Panc1 (cell line): ENCODE results near the gene ITGB6. TPM values are rescaled to one million over a fixed set of nuclear protein-coding genes. Genes with fewer than 3 reads are reported as not detected.

ENCODE experiments used
- ATAC-seq: fragments of 200-7000 bp; cut with Tn5 transposase; 2 replicates; pipeline ENCODE4 v1.9.1; 2020; ENCODE audit warnings: mild to moderate bottlenecking, moderate library complexity
- BruUV-seq: library from RNA; stranded (reverse); fragments of 400-500 nt; replicated peaks from 2 replicates; lab custom pipeline; 2021; lab: Mats Ljungman, UMichigan
- CTCF ChIA-PET: fragments of 300-600 bp; sonication (Branson Sonifier 250); formaldehyde crosslinking; loops from one replicate; lab custom pipeline; 2022; ENCODE audit warnings: antibody characterized with exemption; lab: Charles Lee
- POLR2A ChIA-PET: fragments of 300-600 bp; sonication (Branson Sonifier 250); formaldehyde crosslinking; loops from one replicate; lab custom pipeline; 2022; ENCODE audit warnings: antibody characterized with exemption; lab: Charles Lee
- DNase-seq: peaks from one replicate; pipeline ENCODE4 v3.0.0-alpha.2; 2010; ENCODE audit warnings: low read depth, low spot score
- H3K27ac ChIP-seq: 2 replicates; pipeline ENCODE4 v1.5.1; 2011; ENCODE audit warnings: mild to moderate bottlenecking, low read length, inconsistent platforms
- H3K27me3 ChIP-seq: fragments of 200-500 bp; sonication (Bioruptor generic); 2 replicates; pipeline ENCODE4 v1.6.0; 2014; ENCODE audit warnings: low read length, inconsistent platforms; ENCODE audit not compliant: control insufficient read depth, insufficient read depth
- H3K36me3 ChIP-seq: fragments of 200-500 bp; sonication (Bioruptor generic); 2 replicates; pipeline ENCODE4 v1.5.1; 2014; ENCODE audit warnings: inconsistent platforms, mild to moderate bottlenecking, low read length, moderate library complexity; ENCODE audit not compliant: control insufficient read depth, insufficient read depth
- H3K4me1 ChIP-seq: 2 replicates; pipeline ENCODE4 v1.5.1; 2011; ENCODE audit warnings: inconsistent platforms, mild to moderate bottlenecking, low read length, moderate library complexity; ENCODE audit not compliant: control insufficient read depth, insufficient read depth
- H3K4me3 ChIP-seq, 2 experiments: 2 replicates each; pipeline ENCODE4 v1.5.1; 2011 to 2012; ENCODE audit warnings: low read depth in 2 of 2, low read length in 2 of 2, mild to moderate bottlenecking in 2 of 2, inconsistent platforms in 1 of 2, moderate library complexity in 1 of 2
- H3K9me3 ChIP-seq: fragments of 200-500 bp; sonication (Bioruptor generic); 2 replicates; pipeline ENCODE4 v1.5.1; 2014; ENCODE audit warnings: low read depth, mild to moderate bottlenecking, inconsistent platforms, low read length, moderate library complexity; ENCODE audit not compliant: control insufficient read depth, insufficient read depth
- CTCF ChIP-seq: fragments of 450-650 bp; IDR thresholded peaks from 2 replicates; pipeline ENCODE4 v1.5.1; 2017; ENCODE audit warnings: mild to moderate bottlenecking
- POLR2AphosphoS5 ChIP-seq: IDR thresholded peaks from 2 replicates; pipeline ENCODE4 v1.6.1; 2012; ENCODE audit warnings: mild to moderate bottlenecking, low read depth, low read length, moderate library complexity
- SIN3A ChIP-seq: IDR thresholded peaks from 2 replicates; pipeline ENCODE4 v1.6.1; 2012; ENCODE audit warnings: low read depth, mild to moderate bottlenecking, low read length, moderate library complexity, borderline replicate concordance; ENCODE audit not compliant: insufficient read depth
- TCF7L2 ChIP-seq: IDR thresholded peaks from 2 replicates; pipeline ENCODE4 v1.6.1; 2011; ENCODE audit warnings: mild to moderate bottlenecking, low read depth, low read length, inconsistent platforms
- in situ Hi-C: cut with HindIII; loops from 2 replicates; pipeline ENCODE4 v1.10.0; 2016; ENCODE audit warnings: low sequenced_read_pairs, low pct_unique_long_range_greater_than_20kb
- intact Hi-C: fragments of 100-400 bp; cut with micrococcal nuclease; formaldehyde crosslinking; loops from one replicate; pipeline ENCODE4 v1.10.0; 2022; ENCODE audit not compliant: unreplicated experiment
- total RNA-seq: library from RNA; stranded (reverse); gene quantifications from one replicate; pipeline ENCODE4 v1.2.1, GENCODE V29; 2021; ENCODE audit not compliant: unreplicated experiment
- TF ChIP-seq, protein P1 (sequence below), 2 experiments: IDR thresholded peaks; 2 replicates each; pipeline ENCODE4 v1.6.1; 2011 to 2012; ENCODE audit warnings: low read depth in 2 of 2, control low read depth in 1 of 2, low read length in 1 of 2, mild to moderate bottlenecking in 1 of 2, moderate library complexity in 1 of 2; ENCODE audit not compliant: insufficient read depth in 1 of 2

The ITGB6 gene
- total RNA-seq, 1 experiment from 2014 or later: 0.08 TPM

DNA sequence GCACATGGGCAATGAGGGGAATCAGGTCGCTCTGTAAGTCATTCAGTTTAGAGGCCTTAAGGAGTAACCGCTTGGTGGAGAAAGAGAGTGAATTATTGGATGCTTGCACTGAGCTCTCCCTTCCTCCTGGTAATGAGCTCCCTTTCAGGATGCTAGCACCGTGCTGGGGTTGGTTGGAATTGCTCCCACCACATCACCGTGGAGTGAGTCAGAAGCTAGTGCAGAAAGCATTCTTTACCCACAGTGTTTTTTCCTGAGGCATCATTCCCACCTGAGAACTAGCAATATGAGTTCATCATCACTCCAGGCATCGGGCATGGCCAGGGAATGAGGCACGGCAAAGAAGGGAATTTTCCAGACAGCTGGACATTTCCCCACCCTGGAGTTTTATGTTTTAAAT, 57.6 kb downstream of the ITGB6 start:
- Histone ChIP-seq H3K4me1 (peaks cover 4% of the 10 kb centered on the region), H3K9me3 (no peaks in the 10 kb centered on the region), H3K4me3 (no peak overlapping the region), H3K27me3 (no peaks in the 10 kb centered on the region), H3K36me3 (no peaks in the 10 kb centered on the region), H3K27ac (no peak overlapping the region)
- ChIA-PET POLR2A (no interaction called here), CTCF (no interaction called here)
- DNase-seq (no peak), ATAC-seq (peak; percentile 51)
- in situ Hi-C loops: no loop called here
- no TSS peak for BruUV-seq
- intact Hi-C loops: no loop called here
- TF ChIP-seq POLR2AphosphoS5 (no peak), SIN3A (no peak), CTCF (no peak)
- TF ChIP-seq, protein P1, sequence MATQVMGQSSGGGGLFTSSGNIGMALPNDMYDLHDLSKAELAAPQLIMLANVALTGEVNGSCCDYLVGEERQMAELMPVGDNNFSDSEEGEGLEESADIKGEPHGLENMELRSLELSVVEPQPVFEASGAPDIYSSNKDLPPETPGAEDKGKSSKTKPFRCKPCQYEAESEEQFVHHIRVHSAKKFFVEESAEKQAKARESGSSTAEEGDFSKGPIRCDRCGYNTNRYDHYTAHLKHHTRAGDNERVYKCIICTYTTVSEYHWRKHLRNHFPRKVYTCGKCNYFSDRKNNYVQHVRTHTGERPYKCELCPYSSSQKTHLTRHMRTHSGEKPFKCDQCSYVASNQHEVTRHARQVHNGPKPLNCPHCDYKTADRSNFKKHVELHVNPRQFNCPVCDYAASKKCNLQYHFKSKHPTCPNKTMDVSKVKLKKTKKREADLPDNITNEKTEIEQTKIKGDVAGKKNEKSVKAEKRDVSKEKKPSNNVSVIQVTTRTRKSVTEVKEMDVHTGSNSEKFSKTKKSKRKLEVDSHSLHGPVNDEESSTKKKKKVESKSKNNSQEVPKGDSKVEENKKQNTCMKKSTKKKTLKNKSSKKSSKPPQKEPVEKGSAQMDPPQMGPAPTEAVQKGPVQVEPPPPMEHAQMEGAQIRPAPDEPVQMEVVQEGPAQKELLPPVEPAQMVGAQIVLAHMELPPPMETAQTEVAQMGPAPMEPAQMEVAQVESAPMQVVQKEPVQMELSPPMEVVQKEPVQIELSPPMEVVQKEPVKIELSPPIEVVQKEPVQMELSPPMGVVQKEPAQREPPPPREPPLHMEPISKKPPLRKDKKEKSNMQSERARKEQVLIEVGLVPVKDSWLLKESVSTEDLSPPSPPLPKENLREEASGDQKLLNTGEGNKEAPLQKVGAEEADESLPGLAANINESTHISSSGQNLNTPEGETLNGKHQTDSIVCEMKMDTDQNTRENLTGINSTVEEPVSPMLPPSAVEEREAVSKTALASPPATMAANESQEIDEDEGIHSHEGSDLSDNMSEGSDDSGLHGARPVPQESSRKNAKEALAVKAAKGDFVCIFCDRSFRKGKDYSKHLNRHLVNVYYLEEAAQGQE (IDR thresholded peaks at IDR 0.05; ENCODE audit: insufficient read depth in 1 of 2, low read depth in 2 of 2, low read length in 1 of 2): no peak

DNA sequence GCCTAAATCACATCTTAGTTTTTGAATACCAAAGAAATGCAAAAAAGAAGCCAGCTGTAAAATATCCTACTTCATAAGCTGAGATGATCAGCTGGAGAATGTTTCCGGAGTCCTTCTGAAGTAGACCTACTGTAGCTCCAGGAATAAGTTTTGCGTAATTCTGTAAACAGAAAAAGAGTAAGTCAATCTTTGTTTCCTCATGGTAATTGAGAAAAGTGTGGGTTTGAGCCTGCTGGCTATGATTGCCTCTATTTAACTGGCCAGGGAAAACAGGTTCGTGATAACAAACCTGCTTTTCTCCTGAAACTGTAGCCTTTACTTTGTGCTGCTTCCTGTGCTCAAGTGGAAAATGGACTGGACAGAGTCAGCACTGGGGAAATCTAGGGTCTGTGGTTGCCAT, 58.2 kb downstream of the ITGB6 start:
- DNase-seq (no peak), ATAC-seq (no peak)
- no peak overlapping the region for H3K4me3 ChIP-seq
- TF ChIP-seq TCF7L2: no peak
- no peak for TF ChIP-seq CTCF
- TF ChIP-seq, protein P1 (IDR thresholded peaks at IDR 0.05; ENCODE audit: insufficient read depth in 1 of 2, low read depth in 2 of 2, low read length in 1 of 2): no peak
- TF ChIP-seq POLR2AphosphoS5: no peak
- TF ChIP-seq SIN3A: no peak
- H3K27ac ChIP-seq: peak overlapping the region; percentile 54; the same call in 1 of the 2 replicates
- no peaks in the 10 kb centered on the region for H3K9me3 ChIP-seq
- no TSS peak for BruUV-seq
- no peaks in the 10 kb centered on the region for H3K36me3 ChIP-seq
- ChIA-PET POLR2A (no interaction called here), CTCF (no interaction called here)
- peaks cover 4% of the 10 kb centered on the region for H3K4me1 ChIP-seq
- H3K27me3 ChIP-seq: no peaks in the 10 kb centered on the region
- in situ Hi-C loops (no loop called here), intact Hi-C loops (no loop called here)
